Hypothalamus (tissue), 51 donors: Measurements from ENCODE around the gene ZNF670.

Experiments used
- DNase-seq, 51 donors: peaks; one replicate each; lab custom pipeline; 2025; lab: John Stamatoyannopoulos, UW

The ZNF670 gene

GRCh38 chr1:247104965-247105364 lies 26.4 kb upstream of the ZNF670 start:
- DNase-seq, result no peak

DNA sequence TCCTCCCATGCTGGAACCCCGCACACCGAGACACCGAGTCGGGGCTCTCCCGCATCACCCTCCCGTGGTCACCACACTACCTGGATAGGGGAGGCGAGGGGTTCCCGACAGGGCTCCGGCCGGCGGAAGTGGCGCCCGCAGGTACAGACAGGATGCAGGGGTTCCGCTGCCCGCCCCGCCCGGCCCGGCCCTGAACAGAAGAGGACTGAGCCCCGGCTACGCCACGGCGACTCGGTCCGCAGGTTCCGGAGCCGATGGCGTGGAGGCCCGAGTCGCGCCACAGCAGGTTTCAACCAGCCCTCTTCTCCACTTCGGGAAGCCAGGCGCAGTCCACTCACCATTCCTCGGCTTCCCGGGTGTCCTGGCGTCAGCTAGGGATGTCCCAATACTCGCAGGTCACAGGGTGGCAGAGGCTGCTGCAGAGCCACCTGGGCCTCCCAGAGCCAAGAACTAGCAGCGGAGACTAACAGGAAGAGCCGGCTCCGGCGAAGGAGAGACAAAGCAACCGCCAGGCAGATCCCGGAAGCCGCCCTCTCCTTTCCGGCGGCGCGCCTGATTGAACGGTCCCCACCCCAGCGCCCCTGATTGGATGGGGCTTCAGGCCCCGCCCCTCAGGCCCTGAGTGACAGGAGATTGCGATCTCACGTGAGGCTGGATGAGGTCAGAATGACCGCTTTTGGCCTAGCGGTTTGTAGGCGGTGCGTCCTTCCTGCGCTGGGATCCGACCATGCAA lies 25.4 kb upstream of the ZNF670 start, which contains the start of gene ZNF669:
TSS of gene ZNF669 (minus strand) at position 498 of the 733 bp plus-strand sequence. CDS start at position 341, 157 bp downstream.
- peak; percentile 44 to 98 (median 94) for DNase-seq

- no peak for DNase-seq
These were observed 23.8 kb upstream of the ZNF670 start for GRCh38 chr1:247102381-247102780.

- DNase-seq, result no peak
These were observed 22.2 kb upstream of the ZNF670 start for GRCh38 chr1:247100676-247101279.

- no peak for DNase-seq
These were observed 18.3 kb upstream of the ZNF670 start for GRCh38 chr1:247096958-247097357.

GRCh38 chr1:247096544-247096943 lies 17.9 kb upstream of the ZNF670 start:
- no peak for DNase-seq

GRCh38 chr1:247096112-247096511 lies 17.5 kb upstream of the ZNF670 start:
- DNase-seq, result no peak

GRCh38 chr1:247090455-247090854 lies 11.8 kb upstream of the ZNF670 start:
- DNase-seq, result no peak

- no peak for DNase-seq
These were observed 11.2 kb upstream of the ZNF670 start for GRCh38 chr1:247089616-247090375.

DNA sequence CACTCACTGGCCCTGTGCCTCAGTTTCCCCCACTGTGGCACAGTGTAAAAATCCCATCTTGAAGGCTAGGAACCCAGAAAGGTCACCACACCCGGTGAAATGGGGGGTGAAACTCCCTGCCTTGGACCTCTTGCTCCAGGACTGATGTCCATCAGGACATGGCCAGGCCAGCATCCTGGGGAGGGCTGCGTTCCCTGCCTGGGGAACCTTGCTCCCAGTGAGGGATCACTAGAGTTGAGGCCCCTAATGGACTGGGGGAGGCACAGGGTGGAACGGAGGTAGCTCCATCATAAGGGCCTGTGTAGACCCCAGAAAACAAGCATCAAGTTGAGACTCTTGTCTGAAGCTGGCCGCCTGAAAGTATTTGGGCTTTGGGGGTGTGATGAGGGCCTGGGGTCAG lies 10.4 kb upstream of the ZNF670 start:
- DNase-seq, result no peak

DNA sequence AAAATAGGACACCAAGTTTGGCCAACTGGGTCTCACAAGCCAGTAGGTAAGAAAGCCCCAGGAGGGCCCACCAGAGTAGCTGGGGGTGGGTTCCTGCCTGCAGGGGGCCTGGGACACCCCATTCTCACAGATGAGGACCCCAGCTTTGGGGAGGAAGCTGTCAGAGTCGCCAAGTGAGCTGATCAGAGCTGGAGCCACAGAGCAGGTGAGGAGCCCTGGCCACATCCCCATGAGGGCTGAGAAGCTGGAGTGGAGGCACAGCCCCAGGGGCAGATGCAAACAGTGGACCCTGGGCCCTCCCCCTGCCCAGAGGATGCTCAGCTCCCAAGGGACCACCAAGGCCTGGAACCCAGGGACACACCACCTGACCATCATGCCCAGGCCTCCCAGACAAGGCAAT lies 8.6 kb upstream of the ZNF670 start:
- DNase-seq, result no peak

- DNase-seq, result no peak
These were observed 6.7 kb upstream of the ZNF670 start for GRCh38 chr1:247085310-247085709.

DNA sequence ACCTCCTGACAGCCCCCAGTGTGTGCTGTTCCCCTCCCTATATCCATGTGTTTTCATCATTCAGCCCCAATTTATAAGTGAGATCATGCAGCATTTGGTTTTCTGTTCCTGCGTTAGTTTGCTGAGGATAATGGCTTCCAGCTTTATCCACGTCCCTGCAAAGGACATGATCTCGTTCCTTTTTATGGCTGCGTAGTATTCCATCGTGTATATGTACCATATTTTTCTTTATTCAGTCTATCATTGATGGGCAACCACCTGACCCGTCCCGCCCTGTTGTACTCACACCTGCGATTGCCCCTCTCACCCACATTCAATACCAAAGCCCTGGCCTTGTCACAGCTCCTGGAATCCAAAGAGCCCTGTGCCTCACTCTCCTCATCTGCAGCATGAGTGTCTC lies 6.2 kb upstream of the ZNF670 start:
- no peak for DNase-seq

- DNase-seq, result no peak
These were observed 697 bp upstream of the ZNF670 start for GRCh38 chr1:247079141-247079874.

GRCh38 chr1:247077876-247078257 lies 744 bp downstream of the ZNF670 start:
- DNase-seq, result no peak

GRCh38 chr1:247077213-247077612 lies 1.4 kb downstream of the ZNF670 start:
- no peak for DNase-seq

DNA sequence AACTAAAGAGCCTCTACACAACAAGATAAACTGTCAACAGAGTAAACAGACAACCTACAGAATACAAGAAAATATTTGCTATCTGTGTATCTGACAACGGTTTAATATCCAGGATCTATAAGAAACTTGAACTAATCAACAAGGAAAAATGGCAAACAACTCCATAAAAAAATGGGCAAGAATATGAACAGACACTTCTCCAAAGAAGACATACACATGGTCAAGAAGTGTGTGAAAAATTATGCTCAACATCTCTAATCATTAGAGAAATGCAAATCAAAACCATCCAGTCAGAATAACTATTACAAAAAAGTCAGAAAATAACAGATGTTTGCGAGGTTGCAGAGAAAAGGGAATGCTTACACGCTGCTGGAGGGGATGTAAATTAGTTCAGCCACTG lies 8.0 kb downstream of the ZNF670 start:
- no peak for DNase-seq

GRCh38 chr1:247064304-247064703 lies 14.3 kb downstream of the ZNF670 start:
- no peak for DNase-seq

GRCh38 chr1:247060771-247061170 lies 17.8 kb downstream of the ZNF670 start:
- DNase-seq, result no peak

- no peak for DNase-seq
These were observed 22.5 kb downstream of the ZNF670 start for GRCh38 chr1:247056071-247056470.

- no peak for DNase-seq
These were observed 23.6 kb downstream of the ZNF670 start for GRCh38 chr1:247054992-247055415.
